ENCODE results near the gene ABCC4.
"Not testable (repeated sequence)": the region's sequence is repeated elsewhere in the genome, so short reads cannot be mapped to it uniquely, and the experiment has no call there.

Gene ABCC4

GRCh38 chr13:95193509-95194230 is 107.6 kb downstream of the ABCC4 start:
- no peaks in the 10 kb centered on the region for H3K9me3 Mint-ChIP-seq

GRCh38 chr13:95192998-95193397 is 108.3 kb downstream of the ABCC4 start:
- H3K4me3 Mint-ChIP-seq, result no peak overlapping the region
- H3K4me1 Mint-ChIP-seq (ENCODE audit: low read depth), result peaks cover 9% of the 10 kb centered on the region
- H3K36me3 Mint-ChIP-seq (ENCODE audit: low read depth), result peaks cover 2% of the 10 kb centered on the region
- H3K27ac Mint-ChIP-seq, result no peak overlapping the region
- H3K9me3 Mint-ChIP-seq, result no peaks in the 10 kb centered on the region
- H3K27me3 Mint-ChIP-seq (ENCODE audit: low read depth), result no peaks in the 10 kb centered on the region

More at GRCh38 chr13:95193509-95194230, 107.6 kb downstream of the ABCC4 start:
- H3K27ac Mint-ChIP-seq, result no peak overlapping the region
- no peaks in the 10 kb centered on the region for H3K27me3 Mint-ChIP-seq (ENCODE audit: low read depth)
- H3K4me3 Mint-ChIP-seq, result no peak overlapping the region
- H3K36me3 Mint-ChIP-seq (ENCODE audit: low read depth), result peaks cover 2% of the 10 kb centered on the region
- H3K4me1 Mint-ChIP-seq (ENCODE audit: low read depth), result peaks cover 6% of the 10 kb centered on the region

DNA sequence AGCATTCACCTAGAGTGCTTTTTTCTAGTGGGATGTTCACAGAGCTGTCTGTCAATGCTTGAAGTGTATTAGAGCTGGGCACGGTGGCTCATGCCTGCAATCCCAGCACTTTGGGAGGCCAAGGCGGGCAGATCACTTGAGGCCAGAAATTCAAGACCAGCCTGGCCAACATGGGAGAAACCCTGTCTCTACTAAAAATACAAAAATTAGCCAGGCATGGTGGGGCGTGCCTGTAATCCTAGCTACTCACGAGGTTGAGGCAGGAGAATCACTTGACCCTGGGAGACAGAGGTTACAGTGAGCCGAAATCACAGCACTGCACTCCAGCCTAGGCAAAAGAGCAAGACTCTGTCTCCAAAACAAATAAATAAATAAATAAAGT is 108.7 kb downstream of the ABCC4 start:
- not testable (repeated sequence) for H3K4me1 Mint-ChIP-seq (ENCODE audit: low read depth); H3K27ac Mint-ChIP-seq; H3K27me3 Mint-ChIP-seq (ENCODE audit: low read depth); H3K4me3 Mint-ChIP-seq; H3K9me3 Mint-ChIP-seq; H3K36me3 Mint-ChIP-seq (ENCODE audit: low read depth)

DNA sequence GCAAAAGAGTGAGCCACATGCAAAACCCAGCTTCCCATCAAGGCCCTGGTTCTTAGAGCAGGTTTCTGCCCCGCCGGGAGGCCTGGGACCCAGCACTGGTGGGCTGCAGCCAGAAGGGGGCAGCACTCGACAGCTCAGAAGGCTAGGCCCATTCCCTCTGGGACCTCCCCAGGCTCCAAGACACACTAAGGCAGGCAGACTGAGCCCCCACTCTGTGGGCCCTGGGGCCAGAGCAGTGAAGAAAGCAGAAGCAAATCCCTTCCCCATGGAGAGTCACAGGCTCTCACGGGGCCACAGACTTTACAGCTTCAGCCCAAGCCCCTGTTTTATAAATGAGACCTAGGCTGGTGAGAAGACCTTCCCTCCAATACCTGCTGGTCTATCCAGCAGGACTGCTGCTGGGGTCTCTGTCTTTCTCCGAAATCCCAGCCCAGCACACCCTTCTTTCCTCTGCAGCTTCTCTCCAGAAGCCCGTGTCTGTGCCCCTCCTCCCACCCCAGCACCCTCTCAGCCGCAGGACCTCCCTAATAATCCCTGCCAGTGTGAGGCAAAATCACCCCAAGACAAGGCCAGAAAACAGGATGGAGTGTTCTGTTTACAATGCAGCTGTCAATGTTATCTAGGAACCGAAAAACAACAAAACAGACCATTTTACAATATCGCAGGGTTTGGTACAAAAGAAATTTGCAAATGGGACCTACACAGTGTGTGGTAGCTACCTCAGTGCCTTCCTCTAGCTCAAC is 109.3 kb downstream of the ABCC4 start:
- no peaks in the 10 kb centered on the region for H3K9me3 Mint-ChIP-seq
- H3K4me3 Mint-ChIP-seq, result no peak overlapping the region
- peaks cover 9% of the 10 kb centered on the region for H3K4me1 Mint-ChIP-seq (ENCODE audit: low read depth)
- no peaks in the 10 kb centered on the region for H3K36me3 Mint-ChIP-seq (ENCODE audit: low read depth)
- H3K27ac Mint-ChIP-seq, result no peak overlapping the region
- no peaks in the 10 kb centered on the region for H3K27me3 Mint-ChIP-seq (ENCODE audit: low read depth)

DNA sequence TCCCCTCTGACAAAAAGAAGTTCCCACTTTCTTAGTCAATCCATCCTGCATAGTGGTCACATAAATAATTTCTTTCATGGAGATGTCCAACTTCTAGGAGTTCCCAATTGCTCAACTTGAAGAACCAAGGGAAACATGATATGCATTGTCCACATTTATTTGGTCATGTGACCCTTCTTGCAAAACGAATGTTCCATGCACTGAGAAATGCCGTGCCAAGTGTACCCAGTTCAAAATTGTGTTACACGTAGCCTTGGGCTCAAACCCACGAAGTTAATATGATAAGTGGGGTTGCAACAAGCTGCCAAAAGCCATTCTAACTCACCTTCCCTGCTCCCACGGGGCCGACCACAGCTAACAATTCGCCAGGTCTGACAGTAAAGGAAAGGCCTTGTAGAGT is 113.1 kb downstream of the ABCC4 start:
- Mint-ChIP-seq H3K4me1 (ENCODE audit: low read depth) (peaks cover 36% of the 10 kb centered on the region), H3K27me3 (ENCODE audit: low read depth) (no peaks in the 10 kb centered on the region), H3K27ac (no peak overlapping the region), H3K36me3 (ENCODE audit: low read depth) (no peaks in the 10 kb centered on the region), H3K4me3 (no peak overlapping the region), H3K9me3 (no peaks in the 10 kb centered on the region)

DNA sequence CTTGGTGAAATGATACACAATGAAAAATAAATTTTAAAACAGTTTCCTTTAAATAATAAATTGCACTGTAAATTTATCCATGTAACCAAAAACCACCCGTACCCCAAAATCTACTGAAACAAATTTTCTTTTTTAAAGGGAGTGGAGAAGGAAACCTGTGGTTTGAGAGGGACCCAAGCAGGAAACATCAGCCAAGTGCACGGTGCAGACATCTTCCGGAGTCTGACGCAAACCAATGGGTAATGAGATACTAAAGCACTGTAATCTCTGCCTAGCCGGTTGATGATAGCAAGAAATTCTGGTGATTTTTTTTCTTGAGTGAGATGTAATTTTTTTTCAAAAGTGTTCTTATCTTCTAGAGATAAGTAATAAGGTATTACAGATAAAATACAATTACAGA is 115.4 kb downstream of the ABCC4 start:
- Mint-ChIP-seq H3K27ac (peak overlapping the region; percentile 84), H3K27me3 (ENCODE audit: low read depth) (no peaks in the 10 kb centered on the region), H3K4me1 (ENCODE audit: low read depth) (peaks cover 41% of the 10 kb centered on the region), H3K4me3 (peak overlapping the region; percentile 55), H3K9me3 (peaks cover 3% of the 10 kb centered on the region), H3K36me3 (ENCODE audit: low read depth) (no peaks in the 10 kb centered on the region)

- H3K36me3 Mint-ChIP-seq (ENCODE audit: low read depth), result peaks cover 3% of the 10 kb centered on the region
- H3K4me1 Mint-ChIP-seq (ENCODE audit: low read depth), result peaks cover 46% of the 10 kb centered on the region
- peak overlapping the region; percentile 55 for H3K4me3 Mint-ChIP-seq
- peaks cover 9% of the 10 kb centered on the region for H3K9me3 Mint-ChIP-seq
- no peaks in the 10 kb centered on the region for H3K27me3 Mint-ChIP-seq (ENCODE audit: low read depth)
- H3K27ac Mint-ChIP-seq, result peak overlapping the region; percentile 84
These were observed 115.9 kb downstream of the ABCC4 start for GRCh38 chr13:95185311-95185710.

DNA sequence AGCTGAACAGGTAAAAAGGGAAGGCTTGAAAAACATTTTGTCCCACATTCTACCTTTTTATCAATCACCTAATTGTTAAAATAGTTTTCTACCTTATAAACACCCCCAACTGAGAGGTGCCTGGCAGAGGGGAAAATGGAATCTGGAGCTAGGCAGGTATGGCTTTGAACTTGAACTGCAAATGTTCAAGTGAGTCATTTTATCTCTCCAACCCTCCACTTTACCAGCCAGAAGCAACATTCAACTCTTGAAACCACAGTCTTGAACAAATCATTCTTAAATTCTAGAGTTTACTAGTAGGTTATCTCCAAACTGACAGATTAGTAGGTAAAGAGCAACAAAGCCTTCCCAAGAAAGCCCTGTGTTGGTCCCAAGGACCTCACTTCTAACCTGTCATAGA is 116.9 kb downstream of the ABCC4 start:
- H3K4me1 Mint-ChIP-seq (ENCODE audit: low read depth), result peaks cover 46% of the 10 kb centered on the region
- H3K27me3 Mint-ChIP-seq (ENCODE audit: low read depth), result no peaks in the 10 kb centered on the region
- peaks cover 18% of the 10 kb centered on the region for H3K9me3 Mint-ChIP-seq
- no peak overlapping the region for H3K4me3 Mint-ChIP-seq
- H3K36me3 Mint-ChIP-seq (ENCODE audit: low read depth), result peaks cover 7% of the 10 kb centered on the region
- H3K27ac Mint-ChIP-seq, result peak overlapping the region; percentile 84

DNA sequence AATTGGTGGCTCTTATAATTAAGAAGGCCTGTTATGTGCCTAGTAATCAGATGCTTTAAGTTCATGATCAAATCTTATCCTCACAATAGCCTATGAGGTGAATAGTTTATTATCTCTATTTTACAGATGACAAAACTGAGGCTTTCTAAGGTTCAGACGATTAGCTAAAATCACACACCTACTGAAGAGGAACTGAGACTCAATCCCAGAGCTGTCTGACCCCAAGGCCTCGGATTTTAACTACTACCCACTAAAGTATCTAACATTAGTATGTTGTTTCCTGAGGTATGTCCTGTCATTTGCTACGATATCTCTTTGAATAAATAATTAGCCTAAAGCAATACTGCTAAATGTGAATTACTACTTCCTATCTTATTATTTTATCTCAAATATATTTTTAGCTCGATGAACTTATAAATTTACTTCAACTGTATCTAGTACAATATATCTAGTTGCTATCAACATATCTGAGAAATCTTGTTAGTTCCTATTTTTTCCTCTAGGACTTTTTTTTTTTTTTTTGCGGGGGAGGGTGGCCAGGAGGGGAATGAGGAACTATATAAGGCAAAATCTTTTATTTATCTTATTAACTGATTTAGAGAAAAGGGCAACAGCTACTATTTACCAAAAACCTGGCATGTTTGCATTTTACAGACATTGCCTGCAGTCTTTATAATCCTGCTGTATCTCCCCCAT is 118.5 kb downstream of the ABCC4 start:
- Mint-ChIP-seq H3K4me1 (ENCODE audit: low read depth) (peaks cover 49% of the 10 kb centered on the region), H3K36me3 (ENCODE audit: low read depth) (peaks cover 18% of the 10 kb centered on the region), H3K4me3 (no peak overlapping the region), H3K27me3 (ENCODE audit: low read depth) (no peaks in the 10 kb centered on the region), H3K27ac (no peak overlapping the region), H3K9me3 (peaks cover 26% of the 10 kb centered on the region)

DNA sequence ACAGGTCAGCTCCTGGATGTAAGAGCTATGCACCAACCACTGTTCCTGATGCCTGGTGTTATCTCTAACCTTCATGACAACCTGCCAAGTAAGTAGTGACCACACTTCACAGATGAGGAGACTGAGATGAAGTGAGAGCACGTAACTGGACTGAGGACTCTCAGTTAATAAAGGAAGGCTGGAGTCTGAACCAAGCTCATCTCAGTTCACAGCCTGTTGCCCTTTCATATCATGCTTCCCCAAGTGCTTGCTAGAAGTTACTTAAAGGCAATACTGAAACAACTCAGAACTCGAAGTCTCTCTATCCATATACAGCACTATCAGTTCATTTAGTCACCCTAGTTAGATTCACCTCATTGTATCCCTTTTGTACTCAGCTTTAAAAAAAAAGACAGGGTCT is 119.7 kb downstream of the ABCC4 start:
- Mint-ChIP-seq H3K4me1 (ENCODE audit: low read depth) (peaks cover 52% of the 10 kb centered on the region), H3K27ac (no peak overlapping the region), H3K9me3 (peaks cover 26% of the 10 kb centered on the region), H3K4me3 (no peak overlapping the region), H3K36me3 (ENCODE audit: low read depth) (peaks cover 18% of the 10 kb centered on the region), H3K27me3 (ENCODE audit: low read depth) (no peaks in the 10 kb centered on the region)

DNA sequence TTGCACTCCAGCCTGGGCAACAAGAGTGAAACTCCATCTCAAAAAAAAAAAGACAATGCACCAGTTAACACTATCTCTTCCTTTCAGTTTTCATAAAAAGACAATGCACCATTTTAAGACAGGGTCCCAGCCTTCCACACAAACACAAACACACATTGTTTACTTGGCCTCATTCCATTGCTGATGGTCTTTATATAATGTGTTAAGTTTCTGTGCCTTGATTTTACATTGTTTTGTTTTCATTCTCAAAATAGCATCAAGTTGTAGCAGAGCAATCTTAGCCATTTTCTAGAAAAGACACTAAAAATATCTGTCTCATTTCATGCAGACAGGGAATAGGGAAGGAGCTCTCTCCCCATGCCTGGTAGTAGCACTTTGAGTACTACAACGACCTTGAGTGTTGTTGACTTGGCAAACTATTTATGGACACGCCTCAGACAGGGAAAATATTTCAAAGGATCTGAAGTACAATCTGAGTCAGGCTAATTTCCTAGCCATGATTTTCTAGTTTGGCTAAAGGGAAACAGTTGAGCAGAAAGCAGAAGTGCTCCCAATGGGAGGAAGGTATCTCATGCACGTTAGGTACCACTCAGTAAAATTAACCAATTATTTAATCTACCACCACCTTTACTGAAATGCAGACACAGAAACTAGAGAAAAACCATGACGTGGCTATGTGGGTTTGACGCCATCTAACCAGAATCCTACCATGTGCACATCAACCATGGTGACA is 120.6 kb downstream of the ABCC4 start:
- Mint-ChIP-seq H3K9me3 (peaks cover 26% of the 10 kb centered on the region), H3K27me3 (ENCODE audit: low read depth) (no peaks in the 10 kb centered on the region), H3K36me3 (ENCODE audit: low read depth) (peaks cover 18% of the 10 kb centered on the region), H3K27ac (no peak overlapping the region), H3K4me3 (no peak overlapping the region), H3K4me1 (ENCODE audit: low read depth) (peaks cover 49% of the 10 kb centered on the region)

GRCh38 chr13:95176611-95177259 is 124.5 kb downstream of the ABCC4 start:
- Mint-ChIP-seq H3K9me3 (peaks cover 26% of the 10 kb centered on the region), H3K4me3 (no peak overlapping the region), H3K27ac (peak overlapping the region; percentile 53), H3K27me3 (ENCODE audit: low read depth) (no peaks in the 10 kb centered on the region), H3K36me3 (ENCODE audit: low read depth) (peaks cover 18% of the 10 kb centered on the region), H3K4me1 (ENCODE audit: low read depth) (peaks cover 35% of the 10 kb centered on the region)

GRCh38 chr13:95174517-95174916 is 126.7 kb downstream of the ABCC4 start:
- Mint-ChIP-seq H3K4me3 (no peak overlapping the region), H3K9me3 (peaks cover 10% of the 10 kb centered on the region), H3K4me1 (ENCODE audit: low read depth) (peaks cover 19% of the 10 kb centered on the region), H3K27ac (no peak overlapping the region), H3K27me3 (ENCODE audit: low read depth) (no peaks in the 10 kb centered on the region), H3K36me3 (ENCODE audit: low read depth) (peaks cover 10% of the 10 kb centered on the region)

GRCh38 chr13:95168191-95168590 is 133.1 kb downstream of the ABCC4 start:
- no peaks in the 10 kb centered on the region for H3K27me3 Mint-ChIP-seq (ENCODE audit: low read depth)
- H3K36me3 Mint-ChIP-seq (ENCODE audit: low read depth), result no peaks in the 10 kb centered on the region
- H3K27ac Mint-ChIP-seq, result no peak overlapping the region
- no peaks in the 10 kb centered on the region for H3K9me3 Mint-ChIP-seq
- H3K4me3 Mint-ChIP-seq, result no peak overlapping the region
- peaks cover 1% of the 10 kb centered on the region for H3K4me1 Mint-ChIP-seq (ENCODE audit: low read depth)
